ENCODE data around the gene CHEK2.

The CHEK2 gene

DNA sequence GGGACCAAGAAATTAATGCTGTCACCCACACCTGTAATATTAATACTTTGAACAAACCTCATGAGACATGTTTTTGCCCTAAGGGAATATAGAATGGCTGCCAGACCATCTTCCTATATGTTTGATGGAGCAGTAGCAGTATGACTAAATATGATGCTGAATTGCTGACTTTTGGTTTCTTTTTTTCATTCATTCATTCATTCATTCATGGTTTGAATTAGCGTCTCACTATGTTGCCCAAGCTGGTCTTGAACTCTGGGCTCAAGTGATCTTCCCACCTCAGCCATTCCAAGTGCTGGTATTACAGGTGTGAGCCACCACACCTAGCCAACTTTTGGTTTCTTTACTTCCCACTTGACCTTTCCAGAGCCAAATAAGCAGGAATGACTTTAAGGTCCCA is 38.7 kb upstream of the CHEK2 start:
- no peaks in the 10 kb centered on the region for H3K9me3 ChIP-seq (ENCODE audit: control insufficient read depth, low read length)
- no peaks in the 10 kb centered on the region for H3K27me3 ChIP-seq (ENCODE audit: control insufficient read depth, insufficient read depth, low read length)
- no peak overlapping the region for H3K9ac ChIP-seq
- H3K4me2 ChIP-seq (ENCODE audit: low read length) = no peak overlapping the region
- H3K4me3 ChIP-seq (ENCODE audit: low read depth, low read length) = no peak overlapping the region
- peaks cover 2% of the 10 kb centered on the region for H3K4me1 ChIP-seq
- TF ChIP-seq, protein P1, sequence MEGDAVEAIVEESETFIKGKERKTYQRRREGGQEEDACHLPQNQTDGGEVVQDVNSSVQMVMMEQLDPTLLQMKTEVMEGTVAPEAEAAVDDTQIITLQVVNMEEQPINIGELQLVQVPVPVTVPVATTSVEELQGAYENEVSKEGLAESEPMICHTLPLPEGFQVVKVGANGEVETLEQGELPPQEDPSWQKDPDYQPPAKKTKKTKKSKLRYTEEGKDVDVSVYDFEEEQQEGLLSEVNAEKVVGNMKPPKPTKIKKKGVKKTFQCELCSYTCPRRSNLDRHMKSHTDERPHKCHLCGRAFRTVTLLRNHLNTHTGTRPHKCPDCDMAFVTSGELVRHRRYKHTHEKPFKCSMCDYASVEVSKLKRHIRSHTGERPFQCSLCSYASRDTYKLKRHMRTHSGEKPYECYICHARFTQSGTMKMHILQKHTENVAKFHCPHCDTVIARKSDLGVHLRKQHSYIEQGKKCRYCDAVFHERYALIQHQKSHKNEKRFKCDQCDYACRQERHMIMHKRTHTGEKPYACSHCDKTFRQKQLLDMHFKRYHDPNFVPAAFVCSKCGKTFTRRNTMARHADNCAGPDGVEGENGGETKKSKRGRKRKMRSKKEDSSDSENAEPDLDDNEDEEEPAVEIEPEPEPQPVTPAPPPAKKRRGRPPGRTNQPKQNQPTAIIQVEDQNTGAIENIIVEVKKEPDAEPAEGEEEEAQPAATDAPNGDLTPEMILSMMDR (IDR thresholded peaks at IDR 0.05) = no peak
- H3K79me2 ChIP-seq = peaks cover 12% of the 10 kb centered on the region
- no peaks in the 10 kb centered on the region for H3K36me3 ChIP-seq (ENCODE audit: control insufficient read depth, insufficient read depth, low read length)
- H2AFZ ChIP-seq = no peak overlapping the region
- H3K27ac ChIP-seq = no peak overlapping the region

DNA sequence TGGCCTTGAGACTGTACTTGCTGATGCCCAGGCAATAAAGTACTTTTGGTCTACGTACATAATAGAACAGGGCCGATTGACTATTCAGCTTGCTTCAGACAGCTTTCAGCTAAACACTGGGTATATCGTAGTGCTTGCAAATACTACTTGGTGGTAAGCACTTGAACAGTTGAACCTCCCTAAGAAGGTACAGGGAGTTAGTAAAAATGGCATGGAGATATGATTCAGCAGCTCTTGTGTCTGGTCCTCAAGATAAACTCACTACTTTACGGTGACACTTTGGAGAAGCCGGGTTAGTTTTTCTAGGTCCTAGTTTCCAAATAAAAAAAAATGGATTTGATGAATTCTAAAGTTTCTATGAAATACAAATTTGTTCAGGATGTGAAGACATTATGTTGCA is 38.2 kb upstream of the CHEK2 start:
- Histone ChIP-seq H3K9ac (no peak overlapping the region), H3K4me1 (peaks cover 2% of the 10 kb centered on the region), H3K27ac (no peak overlapping the region), H3K79me2 (peaks cover 17% of the 10 kb centered on the region), H3K27me3 (ENCODE audit: control insufficient read depth, insufficient read depth, low read length) (no peaks in the 10 kb centered on the region), H3K9me3 (ENCODE audit: control insufficient read depth, low read length) (no peaks in the 10 kb centered on the region), H3K4me3 (ENCODE audit: low read depth, low read length) (no peak overlapping the region), H3K4me2 (ENCODE audit: low read length) (no peak overlapping the region), H2AFZ (no peak overlapping the region), H3K36me3 (ENCODE audit: control insufficient read depth, insufficient read depth, low read length) (no peaks in the 10 kb centered on the region)
- TF ChIP-seq, protein P1 (IDR thresholded peaks at IDR 0.05) = no peak

DNA sequence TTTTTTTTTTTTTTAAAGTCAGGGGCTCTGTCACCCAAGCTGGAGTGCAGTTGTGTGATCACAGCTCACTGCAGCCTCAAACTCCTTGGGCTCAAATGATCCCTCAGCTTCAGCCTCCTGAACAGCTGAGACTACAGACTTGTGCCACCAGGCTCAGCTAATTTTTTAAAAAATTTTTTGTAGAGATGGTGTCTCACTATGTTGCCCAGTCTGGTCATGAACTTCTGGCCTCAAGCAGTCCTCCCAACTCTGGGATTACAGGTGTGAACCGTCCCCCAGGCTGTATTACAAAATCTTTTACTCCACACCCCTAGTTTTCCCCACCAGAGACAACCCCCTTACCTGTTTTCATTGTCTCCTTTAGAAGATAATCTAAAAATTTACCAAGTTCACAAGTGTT is 32.8 kb upstream of the CHEK2 start:
- no peak overlapping the region for H2AFZ ChIP-seq
- H3K4me3 ChIP-seq (ENCODE audit: low read depth, low read length) = no peak overlapping the region
- no peaks in the 10 kb centered on the region for H3K4me1 ChIP-seq
- H3K79me2 ChIP-seq = peaks cover 24% of the 10 kb centered on the region
- no peak overlapping the region for H3K4me2 ChIP-seq (ENCODE audit: low read length)
- H3K27me3 ChIP-seq (ENCODE audit: control insufficient read depth, insufficient read depth, low read length) = no peaks in the 10 kb centered on the region
- TF ChIP-seq, protein P1 (IDR thresholded peaks at IDR 0.05) = no peak
- H3K9ac ChIP-seq = no peak overlapping the region
- no peak overlapping the region for H3K27ac ChIP-seq
- H3K36me3 ChIP-seq (ENCODE audit: control insufficient read depth, insufficient read depth, low read length) = no peaks in the 10 kb centered on the region
- H3K9me3 ChIP-seq (ENCODE audit: control insufficient read depth, low read length) = no peaks in the 10 kb centered on the region

DNA sequence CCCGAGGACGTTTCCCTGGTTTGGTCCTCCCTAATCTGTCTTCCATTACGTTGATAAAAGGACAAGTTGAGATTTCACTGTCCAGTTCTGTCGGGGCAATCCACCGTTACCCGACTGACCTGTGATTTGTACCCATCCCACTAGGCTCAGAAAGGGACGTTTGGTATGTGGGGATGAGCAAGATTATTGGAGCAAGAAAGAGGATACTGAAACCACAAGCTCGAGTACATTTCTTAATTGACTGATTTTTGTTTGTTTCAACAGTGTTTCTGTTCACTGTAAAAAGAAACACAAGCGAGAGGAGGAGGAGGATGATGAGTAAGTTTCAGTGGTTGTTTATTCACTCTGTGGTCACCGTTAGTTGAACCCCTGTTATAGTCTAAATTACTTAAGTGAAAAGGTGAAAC is 31.8 kb upstream of the CHEK2 start:
- Histone ChIP-seq H2AFZ (peak overlapping the region; percentile 56), H3K79me2 (peaks cover 24% of the 10 kb centered on the region), H3K9me3 (ENCODE audit: control insufficient read depth, low read length) (no peaks in the 10 kb centered on the region), H3K27me3 (ENCODE audit: control insufficient read depth, insufficient read depth, low read length) (no peaks in the 10 kb centered on the region), H3K9ac (no peak overlapping the region), H3K4me1 (no peaks in the 10 kb centered on the region), H3K36me3 (ENCODE audit: control insufficient read depth, insufficient read depth, low read length) (no peaks in the 10 kb centered on the region), H3K4me2 (ENCODE audit: low read length) (peak overlapping the region; percentile 96), H3K27ac (no peak overlapping the region), H3K4me3 (ENCODE audit: low read depth, low read length) (peak overlapping the region; percentile 95)
- TF ChIP-seq, protein P1 (IDR thresholded peaks at IDR 0.05) = no peak

DNA sequence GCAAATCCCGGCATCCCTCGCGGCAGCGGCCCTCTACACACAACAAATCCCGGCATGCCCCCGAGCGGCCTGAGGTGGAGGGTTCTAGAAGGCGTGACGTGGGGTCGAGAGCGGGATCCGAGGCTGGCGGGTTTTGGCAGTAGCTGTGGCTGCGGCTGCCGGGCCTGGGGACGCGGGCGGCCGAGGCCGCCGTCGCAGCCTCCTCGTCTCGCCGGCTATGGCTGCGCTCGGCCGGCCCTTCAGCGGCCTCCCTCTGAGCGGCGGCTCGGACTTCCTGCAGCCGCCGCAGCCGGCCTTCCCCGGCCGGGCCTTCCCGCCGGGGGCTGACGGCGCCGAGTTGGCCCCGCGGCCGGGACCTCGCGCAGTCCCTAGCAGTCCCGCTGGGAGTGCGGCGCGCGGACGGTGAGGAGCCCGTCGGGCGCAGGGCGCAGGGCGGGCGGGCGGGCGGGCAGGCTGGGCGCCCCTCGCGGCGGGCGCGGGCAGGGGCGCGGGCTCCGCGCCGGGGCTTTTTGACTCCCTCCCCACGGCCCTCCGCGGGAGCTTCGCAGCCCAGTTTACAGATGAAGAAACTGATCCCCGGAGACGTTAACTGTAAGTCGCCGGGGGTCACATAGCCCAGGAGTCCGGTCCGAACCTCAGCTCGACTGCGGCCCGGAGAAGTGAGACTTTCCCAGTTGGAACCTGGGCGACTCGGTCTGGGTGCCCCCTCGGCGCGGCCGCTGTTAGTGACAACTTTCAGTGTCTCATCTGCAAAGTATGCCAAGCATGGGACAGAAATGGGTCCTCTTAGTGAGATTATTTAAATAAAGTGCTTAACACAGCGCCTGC is 31.2 kb upstream of the CHEK2 start, which contains the start of gene CCDC117:
Gene CCDC117, plus strand, starts transcription at position 63 of the 828 bp plus-strand sequence. Its CDS starts 155 bp downstream, at position 218.
- Histone ChIP-seq H3K9me3 (ENCODE audit: control insufficient read depth, low read length) (no peaks in the 10 kb centered on the region), H3K27me3 (ENCODE audit: control insufficient read depth, insufficient read depth, low read length) (no peaks in the 10 kb centered on the region), H3K79me2 (peaks cover 22% of the 10 kb centered on the region), H3K9ac (no peak within 1 kb of the TSS), H3K4me1 (no peaks in the 10 kb centered on the region), H3K4me2 (ENCODE audit: low read length) (peak within 1 kb of the TSS; percentile 96), H3K27ac (peak within 1 kb of the TSS; percentile 84), H2AFZ (peak within 1 kb of the TSS; percentile 90), H3K4me3 (ENCODE audit: low read depth, low read length) (peak within 1 kb of the TSS; percentile 95), H3K36me3 (ENCODE audit: control insufficient read depth, insufficient read depth, low read length) (no peaks in the 10 kb centered on the region)
- TF ChIP-seq, protein P1 (IDR thresholded peaks at IDR 0.05) = no peak
